Inflammatory macrophage (primary cell): ENCODE results near the gene PBX2.
A peak's percentile ranks its signal among the peaks of the same experiment; 100 is the strongest.
"Not testable (repeated sequence)": the region's sequence is repeated elsewhere in the genome, so short reads cannot be mapped to it uniquely, and the experiment has no call there.

ENCODE experiments used
- DNase-seq, 2 donors: peaks; one replicate each; pipeline ENCODE4 v3.0.0-alpha.2; 2020 to 2022
- total RNA-seq, 18 experiments: gene quantifications; one replicate each; lab custom pipeline; 2026; ENCODE audit warnings: mixed read lengths in 6 of 18, inconsistent platforms in 2 of 18; lab: John Stamatoyannopoulos, UW

PBX2 gene
- 10.7 to 21.4 (median 14.4) reads per million in 18 experiments for total RNA-seq

GRCh38 chr6:32190054-32190851 is at the start of gene PBX2:
Gene PBX2, minus strand, starts transcription at chr6:32190202. Its CDS starts 287 bp downstream, at chr6:32189915.
- DNase-seq = peak; percentile 77 to 85

- DNase-seq = no peak
These were observed 49.5 kb upstream of the PBX2 start for GRCh38 chr6:32239462-32239861.

DNA sequence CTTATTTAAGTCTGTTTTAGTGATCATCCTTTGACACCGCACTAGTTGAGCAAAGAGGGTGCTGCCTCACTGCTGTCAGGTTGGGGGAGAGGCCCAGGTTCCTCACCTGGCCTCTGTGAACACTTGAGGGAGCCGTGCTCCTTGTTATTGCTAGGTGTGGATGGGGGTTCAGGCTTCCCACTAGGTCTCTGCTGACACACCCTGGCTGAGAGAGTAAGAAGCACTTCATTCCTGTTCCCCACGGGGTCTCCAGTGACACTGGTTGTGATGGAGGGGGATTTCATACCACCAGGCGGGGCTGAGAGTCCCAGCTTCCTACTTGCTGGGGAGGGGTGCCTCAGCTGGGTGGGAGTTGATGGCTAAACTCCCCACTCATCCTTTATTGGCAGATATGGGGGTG is 44.9 kb upstream of the PBX2 start:
- no peak for DNase-seq

DNA sequence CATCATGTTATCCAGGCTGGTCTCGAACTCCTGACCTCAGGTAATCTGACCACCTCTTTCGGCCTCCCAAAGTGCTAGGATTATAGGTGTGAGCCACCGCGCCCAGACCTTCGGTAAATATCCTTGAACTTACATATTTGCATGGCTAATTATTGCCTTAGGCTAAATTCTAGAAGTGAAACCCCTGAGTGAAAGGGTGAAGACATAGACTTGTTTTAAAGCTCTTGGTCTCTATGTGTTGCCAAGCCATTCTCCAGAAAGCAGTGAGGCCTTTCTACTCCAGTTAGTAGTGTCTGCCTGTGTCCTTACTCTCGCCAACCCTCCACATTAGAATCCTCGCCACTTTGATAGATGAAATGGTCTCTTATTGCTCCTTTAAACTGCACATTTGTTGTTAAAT is 36.4 kb upstream of the PBX2 start:
- no peak for DNase-seq

- DNase-seq = no peak
These were observed 34.7 kb upstream of the PBX2 start for GRCh38 chr6:32224696-32225095.

DNA sequence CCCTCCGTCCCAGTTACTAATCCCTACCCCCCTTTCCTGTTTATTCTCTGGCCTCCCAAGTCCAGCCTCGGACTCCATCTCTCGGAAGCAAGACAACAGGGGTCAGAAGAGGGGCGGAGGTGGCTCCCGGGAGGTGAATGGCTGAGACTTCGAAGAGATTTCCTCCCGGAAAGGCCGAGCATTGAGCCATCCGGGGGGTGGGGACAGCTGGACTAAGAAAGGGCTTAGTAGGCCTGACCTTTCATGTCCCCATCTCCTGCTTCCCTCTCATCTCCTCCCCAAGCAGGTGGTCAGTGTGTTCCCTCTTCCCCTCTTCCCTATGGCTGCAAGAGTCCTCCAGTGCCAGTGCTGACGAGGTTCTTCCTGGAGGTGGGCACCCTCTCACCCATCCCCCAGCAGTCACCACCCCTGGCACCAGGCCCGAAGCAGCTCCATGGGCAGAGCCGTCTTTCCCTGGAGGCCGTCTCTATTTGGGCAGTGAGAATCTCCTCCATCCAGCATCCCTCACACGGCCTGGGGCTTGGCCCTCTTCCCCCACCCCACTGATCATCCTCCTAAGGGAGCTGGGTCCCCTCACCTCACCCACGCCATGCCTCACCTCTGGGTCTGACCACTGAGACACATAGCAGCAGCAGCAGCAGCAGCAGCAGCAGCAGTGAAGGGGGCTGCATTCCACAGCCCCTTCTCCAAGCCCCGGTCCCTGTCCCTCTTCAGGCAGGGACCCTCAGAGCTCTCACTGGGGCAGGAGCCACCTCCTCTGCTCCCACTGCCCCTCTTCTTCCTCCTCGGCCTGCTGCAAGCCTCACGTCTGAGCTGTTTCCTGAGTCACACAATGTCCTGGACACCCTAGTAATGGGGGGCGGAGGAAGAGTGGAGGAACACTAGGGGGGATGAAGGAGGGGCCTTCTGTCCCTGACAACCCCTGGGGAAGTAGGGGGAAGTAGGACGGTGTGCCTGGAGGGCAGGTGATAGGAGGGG is 33.5 kb upstream of the PBX2 start, which contains the start of gene NOTCH4:
TSS of gene NOTCH4 (minus strand) at position 810 of the 978 bp plus-strand sequence. CDS start at position 671, 139 bp downstream.
- no peak for DNase-seq

- no peak for DNase-seq
These were observed 32.6 kb upstream of the PBX2 start for GRCh38 chr6:32222333-32223230.

DNA sequence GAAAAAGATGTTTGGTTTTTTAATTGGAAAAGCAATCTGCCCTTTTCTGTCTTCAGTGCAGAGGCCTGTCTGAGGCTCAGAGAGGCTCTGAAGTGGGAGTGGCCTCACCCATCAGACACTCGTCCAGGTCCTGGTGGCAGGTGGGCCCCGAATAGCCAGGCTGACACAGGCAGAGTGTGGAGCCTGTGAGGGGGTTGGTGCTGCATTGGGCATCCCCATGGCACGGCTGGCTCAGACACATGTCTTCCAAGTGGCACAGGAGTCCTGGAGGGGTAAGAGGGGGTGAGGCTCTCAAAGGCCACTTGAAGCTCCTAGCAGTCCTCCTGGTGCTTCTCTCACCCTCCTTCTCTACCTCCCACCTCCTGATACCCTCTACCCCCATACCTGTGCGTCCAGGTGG is 30.0 kb upstream of the PBX2 start:
- DNase-seq = no peak

DNA sequence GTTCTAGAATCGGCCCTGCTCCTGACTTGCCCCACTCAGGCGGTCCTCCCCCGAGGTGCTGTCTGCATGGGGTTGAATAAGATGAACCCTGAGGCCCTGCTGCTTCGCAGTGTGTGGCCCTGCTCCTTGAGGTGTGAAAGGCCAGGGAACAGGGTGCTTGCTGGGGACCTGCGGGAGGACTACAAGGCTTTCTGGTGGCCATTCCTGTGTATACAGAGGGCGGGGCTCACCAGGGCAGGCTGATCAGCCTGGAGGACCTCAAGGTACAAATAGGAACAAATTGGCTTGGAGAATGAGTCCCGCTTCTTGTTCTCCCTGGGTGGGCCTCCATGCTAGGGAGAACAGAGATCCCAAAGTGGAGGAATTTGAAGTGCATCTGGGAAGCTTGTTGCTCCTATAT is 28.2 kb upstream of the PBX2 start:
- no peak for DNase-seq

DNA sequence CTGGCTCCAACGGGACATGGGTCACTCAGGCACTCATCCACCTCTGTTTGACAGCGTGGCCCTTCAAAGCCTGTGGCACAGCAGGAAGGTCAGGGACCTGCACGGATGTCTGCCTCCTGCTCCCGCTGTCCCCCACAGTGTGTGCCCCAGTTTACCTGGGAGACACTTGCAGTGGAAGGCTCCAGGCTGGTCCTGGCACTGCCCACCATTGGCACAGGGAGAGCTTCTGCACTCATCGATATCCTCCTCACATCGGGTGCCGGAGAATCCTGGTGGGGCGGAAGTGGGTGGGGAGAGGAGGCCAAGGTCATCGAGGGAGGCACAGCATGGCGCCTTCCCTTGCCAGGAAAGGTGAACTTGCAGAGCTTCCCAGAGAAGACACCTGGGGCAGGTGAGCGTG is 27.0 kb upstream of the PBX2 start:
- DNase-seq = no peak

DNA sequence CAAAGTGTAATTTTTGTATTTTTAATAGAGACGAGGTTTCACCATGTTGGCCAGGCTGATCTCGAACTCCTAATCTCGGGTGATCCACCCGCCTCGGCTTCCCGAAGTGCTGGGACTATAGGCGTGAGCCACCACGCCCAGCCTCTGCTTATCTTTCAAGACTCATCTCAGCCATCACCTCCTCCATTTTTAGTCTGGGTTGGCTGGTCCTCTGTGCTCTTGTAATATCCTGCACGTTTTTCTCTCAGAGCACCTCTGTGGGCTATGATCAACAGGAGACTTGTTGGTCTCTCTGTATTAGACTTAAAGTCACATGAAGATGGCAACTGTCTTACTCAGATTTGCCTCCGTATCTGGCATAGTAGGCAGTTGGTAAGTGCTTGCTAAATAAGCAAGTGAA is 26.3 kb upstream of the PBX2 start:
- no peak for DNase-seq

GRCh38 chr6:32215617-32216016 is 25.6 kb upstream of the PBX2 start:
- no peak for DNase-seq

- no peak for DNase-seq
These were observed 24.1 kb upstream of the PBX2 start for GRCh38 chr6:32214126-32214525.

GRCh38 chr6:32213649-32214048 is 23.6 kb upstream of the PBX2 start:
- no peak for DNase-seq

DNA sequence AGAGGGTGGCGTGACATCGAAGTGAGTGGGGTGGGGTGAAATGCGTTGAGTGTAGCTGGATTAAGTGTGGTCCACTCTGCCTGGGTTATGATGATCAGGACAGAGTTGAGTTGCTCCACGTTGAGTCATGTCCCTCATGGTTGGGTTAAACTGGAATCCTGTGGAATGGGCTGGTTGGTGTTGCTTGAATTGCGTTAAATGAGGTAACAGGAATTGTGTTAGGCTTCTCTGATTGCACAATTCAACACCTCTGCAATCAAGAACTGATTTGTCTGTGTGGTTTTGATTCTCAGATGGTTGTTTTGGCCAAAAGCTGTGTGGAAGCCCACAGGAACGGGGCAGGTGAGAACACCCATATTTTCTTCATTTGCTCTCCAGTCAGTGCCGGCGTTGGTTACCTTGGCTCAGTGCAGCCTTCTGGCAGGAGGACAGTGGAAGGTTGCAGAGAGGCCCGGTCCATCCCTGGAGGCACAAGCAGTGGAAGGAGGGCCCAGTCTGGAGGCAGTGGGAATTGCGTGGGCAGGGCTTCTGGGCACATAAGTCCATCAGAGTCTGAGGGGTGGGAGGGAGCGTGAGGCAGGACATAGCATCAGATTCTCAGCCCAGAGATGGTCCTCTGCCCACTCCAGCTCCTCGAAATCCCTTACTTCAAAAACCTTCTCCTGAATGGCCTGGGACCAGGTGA is 22.2 kb upstream of the PBX2 start:
- DNase-seq = no peak

GRCh38 chr6:32211432-32211831 is 21.4 kb upstream of the PBX2 start:
- DNase-seq = not testable (repeated sequence)

- DNase-seq = no peak
These were observed 20.2 kb upstream of the PBX2 start for GRCh38 chr6:32210191-32210601.

DNA sequence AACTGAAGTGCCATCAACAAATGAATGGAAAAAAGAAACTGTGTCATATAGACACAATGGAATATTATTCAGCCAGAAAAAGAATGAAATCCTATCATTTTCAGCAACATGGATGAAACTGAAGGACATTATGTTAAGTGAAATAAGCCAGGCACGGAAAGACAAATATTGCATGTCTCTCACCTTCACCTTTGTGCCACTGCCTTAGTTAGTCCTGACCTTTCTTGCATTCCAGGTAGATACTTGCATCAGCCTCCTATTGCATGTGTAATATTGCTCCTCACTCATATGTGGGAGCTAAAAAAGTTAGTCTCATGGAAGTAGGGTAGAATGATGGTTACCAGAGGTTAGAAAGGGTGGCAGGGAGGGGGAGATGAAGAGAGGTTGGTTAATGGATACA is 19.0 kb upstream of the PBX2 start:
- DNase-seq = no peak

GRCh38 chr6:32204268-32204715 is 14.3 kb upstream of the PBX2 start:
- no peak for DNase-seq

DNA sequence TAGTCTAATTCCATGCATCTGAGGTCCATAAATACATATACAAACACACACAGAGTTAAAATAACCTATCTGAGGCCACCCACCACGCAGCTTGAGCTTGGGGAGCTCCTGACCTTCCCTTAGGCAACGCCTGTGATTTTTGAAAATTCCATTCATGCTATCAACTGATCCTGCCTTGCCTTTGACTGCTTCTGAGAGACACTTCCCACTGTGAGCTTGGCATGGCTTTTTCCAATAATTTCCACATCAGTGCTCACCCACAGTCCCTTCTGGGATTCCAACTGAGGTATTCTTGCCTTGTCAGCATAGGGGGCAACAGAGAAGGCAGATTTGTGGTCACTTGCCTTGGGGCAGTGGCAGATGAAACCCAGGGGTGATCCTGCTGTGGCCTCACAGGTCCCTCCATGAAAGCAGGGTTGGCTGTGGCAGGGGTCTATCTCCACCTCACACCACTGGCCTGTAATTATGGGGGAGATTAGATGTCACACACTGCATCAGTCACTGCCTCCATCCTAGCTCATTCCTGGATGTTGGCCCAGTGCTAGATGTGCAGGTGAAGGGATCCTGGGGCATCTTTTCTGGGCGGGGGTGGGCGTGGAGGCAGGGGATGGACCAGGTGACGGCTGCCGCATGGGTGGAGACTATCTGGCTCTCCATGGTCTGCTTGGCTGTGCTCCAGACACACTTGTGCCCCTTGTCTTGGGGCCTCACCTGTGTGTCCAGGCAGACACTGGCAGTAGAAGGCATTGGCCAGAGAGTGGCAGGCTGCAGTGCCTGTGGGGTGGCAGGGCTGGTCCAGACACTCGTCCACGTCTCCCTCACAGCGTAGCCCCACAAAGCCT is 13.6 kb upstream of the PBX2 start:
- no peak for DNase-seq

- no peak for DNase-seq
These were observed 12.2 kb upstream of the PBX2 start for GRCh38 chr6:32202186-32202585.
